HG03558 (cell line): ENCODE data around the gene TGFBR2.

ENCODE experiments used
- ATAC-seq: cut with Tn5 transposase; IDR thresholded peaks from one replicate; pipeline ENCODE4 v1.9.1; 2021; ENCODE audit warnings: moderate number of reproducible peaks; ENCODE audit not compliant: unreplicated experiment; ENCODE audit errors: extremely low read depth

Gene TGFBR2

DNA sequence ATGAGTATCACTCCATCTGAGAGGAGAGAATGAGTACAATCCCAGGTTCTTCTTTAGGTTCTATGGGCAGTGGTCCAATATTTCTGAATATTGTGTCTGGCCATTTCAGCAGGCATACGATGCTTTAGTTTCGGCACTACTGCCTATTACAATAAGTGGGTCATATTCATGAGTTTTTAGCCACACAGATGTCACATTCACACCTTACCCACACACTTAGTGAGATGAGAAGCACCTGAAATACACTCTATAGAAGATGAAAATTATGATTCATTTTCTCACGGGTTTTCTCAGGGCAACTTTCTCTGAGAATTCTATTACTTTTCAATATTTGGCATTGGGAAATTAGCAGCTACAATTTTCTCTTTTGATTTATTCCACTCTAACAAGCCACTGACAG, 132.2 kb downstream of the TGFBR2 start:
- no peak for ATAC-seq

DNA sequence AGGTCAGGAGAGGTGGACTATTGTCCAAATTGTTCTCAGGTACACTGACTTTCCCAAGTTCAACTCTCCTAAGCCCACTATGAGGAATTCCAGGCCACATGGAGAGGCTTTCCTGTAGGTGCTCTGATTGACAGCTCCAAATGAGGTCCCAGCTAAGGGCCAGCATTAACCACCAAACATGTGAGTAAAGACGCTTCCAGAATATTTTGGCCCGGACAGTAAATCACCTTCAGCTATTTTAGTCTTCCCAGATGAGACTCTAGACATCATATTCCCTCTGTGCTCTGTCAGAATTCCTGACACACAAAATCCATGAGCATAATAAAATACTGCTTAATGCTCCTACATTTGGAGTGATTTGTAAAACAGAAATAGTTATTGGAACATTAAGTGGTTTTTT, 135.5 kb downstream of the TGFBR2 start:
- ATAC-seq: no peak

DNA sequence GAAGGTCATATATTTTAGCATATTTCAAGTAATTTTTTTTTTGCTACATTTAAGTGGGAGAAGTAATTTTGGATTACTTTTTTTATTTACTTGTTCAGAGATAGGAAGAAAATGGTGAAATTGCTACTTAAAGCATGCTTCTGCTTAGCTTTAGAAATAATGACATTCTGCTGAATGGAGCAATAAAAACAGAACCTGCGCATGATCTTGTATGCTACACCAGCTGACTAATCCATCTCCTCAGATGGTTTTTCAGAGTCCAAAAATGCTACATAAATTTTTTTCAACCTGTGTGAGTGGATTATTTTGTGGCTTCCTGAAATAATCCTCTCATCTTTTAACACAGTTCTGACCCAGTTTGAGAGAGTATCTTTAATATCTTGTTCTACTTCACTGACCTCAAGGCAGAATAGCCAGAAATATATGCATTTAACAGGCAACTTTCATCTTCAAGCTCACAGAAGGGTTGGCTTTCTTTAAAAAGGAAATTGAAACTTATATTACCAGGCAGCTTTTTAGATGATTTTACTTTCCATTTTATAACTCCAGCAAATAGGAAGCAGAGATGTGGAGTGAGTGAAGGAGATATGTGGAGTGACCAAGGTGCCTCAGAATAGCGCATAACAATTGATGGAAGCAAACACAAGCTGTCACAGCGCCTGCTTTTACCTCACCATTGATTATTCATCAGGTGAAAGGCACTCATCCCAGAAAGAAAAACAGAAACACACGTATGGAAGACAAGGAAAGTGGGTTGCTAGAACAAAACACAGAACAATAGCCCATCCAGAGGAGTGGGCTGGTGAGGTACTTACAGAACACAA, 136.6 kb downstream of the TGFBR2 start:
- ATAC-seq: no peak
